SK-N-SH (cell line): ENCODE data around the gene KCNK5. TPM values are rescaled to one million over a fixed set of nuclear protein-coding genes. Genes with fewer than 3 reads are reported as not detected.

Experiments used
- CTCF ChIA-PET: fragments of 300-600, 350-600 bp; formaldehyde crosslinking; extraction: SDS; loops from one replicate; lab custom pipeline; 2021; lab: Yijun Ruan, JAX
- POLR2A ChIA-PET: fragments of 350-600 bp; sonication (Branson Sonifier 250); formaldehyde crosslinking; extraction: SDS; loops from one replicate; lab custom pipeline; 2020; ENCODE audit warnings: antibody characterized with exemption, inconsistent platforms; lab: Yijun Ruan, JAX
- DNase-seq: peaks from one replicate; pipeline ENCODE4 v3.0.0; 2012
- H2AFZ ChIP-seq: fragments of 200-600 bp; sonication (generic); 2 replicates; pipeline ENCODE4 v1.8.1; 2016; ENCODE audit warnings: antibody characterized with exemption, mild to moderate bottlenecking, low read depth
- H3F3A ChIP-seq: fragments of 200-600 bp; sonication (generic); replicated peaks from 2 replicates; pipeline ENCODE3; 2016; ENCODE audit warnings: antibody characterized with exemption, mild to moderate bottlenecking; ENCODE audit not compliant: insufficient read depth
- H3K27ac ChIP-seq, 2 experiments: fragments of 200-500 bp in 1 of 2; fragments of 200-600 bp in 1 of 2; sonication (Bioruptor generic) in 1 of 2; sonication (generic), shearing (Covaris generic) in 1 of 2; 2 replicates each; pipeline versions ENCODE4 v1.5.1 to v1.6.1; 2014 to 2016; ENCODE audit warnings: low read depth in 2 of 2, inconsistent platforms in 1 of 2, low read length in 1 of 2, mild to moderate bottlenecking in 1 of 2, mixed read lengths in 1 of 2
- H3K27me3 ChIP-seq: fragments of 200-600 bp; sonication (generic), shearing (Covaris generic); 2 replicates; pipeline ENCODE4 v1.6.1; 2016; ENCODE audit warnings: mixed run types; ENCODE audit not compliant: insufficient read depth
- H3K36me3 ChIP-seq, 2 experiments: fragments of 200-500 bp in 1 of 2; fragments of 200-600 bp in 1 of 2; sonication (Bioruptor generic) in 1 of 2; sonication (generic) in 1 of 2; replicated peaks in 1 of 2; 2 replicates each; pipeline versions ENCODE3 to v1.5.1; 2014 to 2016; ENCODE audit warnings: low read length in 1 of 2, mild to moderate bottlenecking in 1 of 2; ENCODE audit not compliant: insufficient read depth in 2 of 2, control insufficient read depth in 1 of 2
- H3K4me1 ChIP-seq, 2 experiments: fragments of 200-500 bp in 1 of 2; fragments of 200-600 bp in 1 of 2; sonication (Bioruptor generic) in 1 of 2; sonication (generic), shearing (Covaris generic) in 1 of 2; 2 replicates each; pipeline versions ENCODE4 v1.5.1 to v1.6.1; 2014 to 2016; ENCODE audit warnings: low read depth in 1 of 2, low read length in 1 of 2, mixed run types in 1 of 2; ENCODE audit not compliant: insufficient read depth in 2 of 2, control insufficient read depth in 1 of 2
- H3K4me2 ChIP-seq: fragments of 200-600 bp; sonication (generic), shearing (Covaris generic); 2 replicates; pipeline ENCODE4 v1.6.1; 2017; ENCODE audit warnings: mixed run types
- H3K4me3 ChIP-seq, 2 experiments: fragments of 200-500 bp in 1 of 2; fragments of 200-600 bp in 1 of 2; sonication (Bioruptor generic) in 1 of 2; sonication (generic), shearing (Covaris generic) in 1 of 2; 2 replicates each; pipeline versions ENCODE4 v1.5.1 to v1.8.1; 2014 to 2016; ENCODE audit warnings: low read depth in 2 of 2, inconsistent platforms in 1 of 2, low read length in 1 of 2, mild to moderate bottlenecking in 1 of 2, mixed read lengths in 1 of 2, moderate library complexity in 1 of 2
- H3K79me2 ChIP-seq: fragments of 200-600 bp; sonication (generic); 2 replicates; pipeline ENCODE4 v1.8.1; 2017; ENCODE audit warnings: mild to moderate bottlenecking; ENCODE audit not compliant: insufficient read depth
- H3K9ac ChIP-seq: fragments of 200-600 bp; sonication (generic); 2 replicates; pipeline ENCODE4 v1.6.1; 2017; ENCODE audit warnings: mixed run types
- H3K9me2 ChIP-seq: fragments of 200-600 bp; sonication (generic); 2 replicates; pipeline ENCODE4 v1.6.1; 2017; ENCODE audit warnings: mixed run types
- H3K9me3 ChIP-seq: fragments of 200-600 bp; sonication (generic); 2 replicates; pipeline ENCODE4 v1.6.1; 2017; ENCODE audit warnings: mixed run types, mild to moderate bottlenecking, moderate library complexity
- H4K20me1 ChIP-seq: fragments of 200-600 bp; sonication (generic); 2 replicates; pipeline ENCODE4 v1.6.1; 2017; ENCODE audit warnings: mild to moderate bottlenecking, mixed run types; ENCODE audit not compliant: insufficient read depth
- EP300 ChIP-seq, 2 experiments: IDR thresholded peaks; 2 replicates each; pipeline versions ENCODE4 v1.4.0 to v1.6.1; 2012; ENCODE audit warnings: borderline replicate concordance in 1 of 2, low read depth in 1 of 2, low read length in 1 of 2
- GABPA ChIP-seq: IDR thresholded peaks from 2 replicates; pipeline ENCODE4 v1.4.0; 2012; ENCODE audit warnings: low read depth, mild to moderate bottlenecking
- IRF3 ChIP-seq: fragments of 150-350 bp; IDR thresholded peaks from 2 replicates; pipeline ENCODE4 v1.6.1; 2016; ENCODE audit warnings: mild to moderate bottlenecking, low read depth, low read length
- MXI1 ChIP-seq: IDR thresholded peaks from 2 replicates; pipeline ENCODE4 v1.6.1; 2012; ENCODE audit warnings: mild to moderate bottlenecking, low read depth, low read length, improper control_type of control experiment
- NFIC ChIP-seq: IDR thresholded peaks from 2 replicates; pipeline ENCODE4 v1.4.0; 2012; ENCODE audit warnings: borderline replicate concordance
- NRF1 ChIP-seq: IDR thresholded peaks from 2 replicates; pipeline ENCODE4 v1.6.1; 2012; ENCODE audit warnings: low read depth, mild to moderate bottlenecking, low read length
- RAD21 ChIP-seq: IDR thresholded peaks from 2 replicates; pipeline ENCODE4 v1.6.1; 2012; ENCODE audit warnings: mild to moderate bottlenecking, low read length
- RCOR1 ChIP-seq: fragments of 150-350 bp; IDR thresholded peaks from 2 replicates; pipeline ENCODE4 v1.6.1; 2017; ENCODE audit warnings: antibody characterized with exemption, low read length
- RFX5 ChIP-seq: IDR thresholded peaks from 2 replicates; pipeline ENCODE4 v1.6.1; 2012; ENCODE audit warnings: mild to moderate bottlenecking, improper control_type of control experiment, low read length
- RXRA ChIP-seq: IDR thresholded peaks from 2 replicates; pipeline ENCODE4 v1.4.0; 2012; ENCODE audit warnings: low read depth, mild to moderate bottlenecking, borderline replicate concordance
- SIN3A ChIP-seq: IDR thresholded peaks from 2 replicates; pipeline ENCODE4 v1.6.1; 2012; ENCODE audit warnings: low read depth, mild to moderate bottlenecking, low read length, moderate library complexity, borderline replicate concordance
- TAF1 ChIP-seq: IDR thresholded peaks from 2 replicates; pipeline ENCODE4 v1.6.1; 2012; ENCODE audit warnings: low read depth, mild to moderate bottlenecking, low read length, moderate library complexity, borderline replicate concordance
- USF2 ChIP-seq: fragments of 150-350 bp; IDR thresholded peaks from 2 replicates; pipeline ENCODE4 v1.6.1; 2017; ENCODE audit warnings: antibody characterized with exemption, low read length, low read depth, borderline replicate concordance
- WGBS: methylation state at CpG from one replicate; pipeline ENCODE4 v1.1.6; 2017; ENCODE audit warnings: low lambda C conversion rate; 5-methylcytosine and 5-hydroxymethylcytosine counted together
- polyA plus RNA-seq, 3 experiments: library from polyadenylated mRNA; depleted of rRNA; stranded (reverse); fragments of >200 nt; gene quantifications; 2 replicates each; pipeline ENCODE4 v1.2.3, GENCODE V29; 2012

The KCNK5 gene
- polyA plus RNA-seq, 1 of the 3 experiments (the other 2 are of a cell fraction) = not detected

DNA sequence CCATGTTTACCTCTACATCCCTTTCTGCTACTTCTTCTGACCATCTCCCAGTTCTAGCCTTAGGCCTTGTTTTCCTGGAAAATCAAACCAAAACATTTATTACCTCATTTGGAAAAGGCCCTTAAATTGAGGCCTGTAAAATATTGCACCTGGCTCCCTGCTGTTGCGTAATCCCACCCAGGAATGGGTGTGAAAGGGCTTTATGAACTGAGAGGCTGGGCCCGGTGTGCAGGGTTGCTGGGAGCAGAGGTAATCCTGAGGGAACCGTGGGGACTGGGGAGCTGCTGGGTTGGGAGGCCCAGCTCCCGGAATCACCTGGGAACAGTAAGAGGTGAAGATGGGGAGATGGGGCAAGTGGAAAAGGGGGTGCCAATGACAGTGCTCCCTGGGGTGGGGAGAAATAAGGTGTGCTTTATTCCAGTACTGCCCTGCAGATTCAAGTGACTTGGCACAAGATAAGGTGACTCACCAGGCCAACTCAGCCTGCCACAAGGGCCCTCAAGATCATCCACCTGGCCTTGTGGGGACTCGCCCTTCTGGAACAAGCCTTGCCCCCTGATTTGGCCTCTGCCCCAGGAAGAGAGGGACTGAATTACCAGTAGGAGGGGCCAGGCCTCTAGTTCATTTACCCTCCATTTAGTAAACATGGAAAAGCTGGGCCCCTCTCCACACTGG, 44.2 kb downstream of the KCNK5 start:
- Histone ChIP-seq H3K9me3 (no peaks in the 10 kb centered on the region), H3K79me2 (no peaks in the 10 kb centered on the region), H2AFZ (no peak overlapping the region), H3K9ac (no peak overlapping the region), H3K27ac (no peak overlapping the region), H4K20me1 (no peaks in the 10 kb centered on the region), H3K4me1 (no peaks in the 10 kb centered on the region), H3K4me2 (no peak overlapping the region), H3F3A (no peaks in the 10 kb centered on the region), H3K27me3 (no peaks in the 10 kb centered on the region), H3K36me3 (no peaks in the 10 kb centered on the region), H3K4me3 (no peak overlapping the region), H3K9me2 (no peaks in the 10 kb centered on the region)
- ChIA-PET POLR2A (no interaction called here), CTCF (interaction anchor here (3.1 to 3.7 kb wide), 2 partner anchors 19 to 125 kb away, joined by 11 to 30 read pairs; no protein-coding TSS in a partner anchor)
- 48% methylated on average over 4 of the region's 5 CpGs for WGBS
- TF ChIP-seq NRF1 (no peak), USF2 (no peak), RFX5 (no peak)
- no peak for DNase-seq

DNA sequence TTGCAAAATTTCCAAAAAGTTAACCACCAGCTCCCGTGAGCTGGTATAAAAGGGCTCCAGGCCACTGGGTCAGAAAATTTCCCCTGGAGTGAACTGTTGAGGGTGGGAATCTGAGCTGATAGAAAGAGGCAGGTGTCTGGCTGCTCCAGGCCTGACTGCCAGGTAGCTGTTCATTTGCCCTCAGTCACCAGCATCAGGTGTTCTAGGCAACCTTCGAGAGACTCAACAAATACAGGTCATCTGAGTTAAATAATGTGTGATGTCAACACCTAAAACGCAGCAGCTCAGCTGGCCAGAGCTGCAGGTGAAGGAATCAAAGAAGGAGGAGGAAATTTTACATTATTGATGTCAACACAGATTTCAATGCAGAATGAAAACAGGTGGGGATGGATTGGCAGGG, 46.7 kb downstream of the KCNK5 start:
- TF ChIP-seq IRF3 = no peak
- no peak for TF ChIP-seq GABPA
- no peak for TF ChIP-seq TAF1
- TF ChIP-seq MXI1 = no peak
- no peak for TF ChIP-seq SIN3A
- no peak for TF ChIP-seq NFIC
- no peak for TF ChIP-seq USF2
- TF ChIP-seq EP300 (IDR thresholded peaks at IDR 0.05; ENCODE audit: borderline replicate concordance in 1 of 2, low read depth in 1 of 2, low read length in 1 of 2) = no peak
- no peak for TF ChIP-seq RFX5
- no peak for TF ChIP-seq RCOR1
- no peak for TF ChIP-seq RAD21
- TF ChIP-seq RXRA = no peak
- H3K4me3 ChIP-seq = no peak overlapping the region
- no peaks in the 10 kb centered on the region for H3K36me3 ChIP-seq
- no peaks in the 10 kb centered on the region for H3F3A ChIP-seq
- POLR2A ChIA-PET = interaction anchor here (0.9 kb wide), 1 partner anchor 122 kb away, joined by 3 read pairs; no protein-coding TSS in a partner anchor
- no peak overlapping the region for H3K4me2 ChIP-seq
- no peaks in the 10 kb centered on the region for H3K79me2 ChIP-seq
- no peak overlapping the region for H3K27ac ChIP-seq
- H3K9me2 ChIP-seq = no peaks in the 10 kb centered on the region
- 31% methylated on average over 3 of the region's 3 CpGs for WGBS
- no peaks in the 10 kb centered on the region for H3K27me3 ChIP-seq
- no peaks in the 10 kb centered on the region for H3K9me3 ChIP-seq
- H2AFZ ChIP-seq = no peak overlapping the region
- DNase-seq = no peak
- H3K4me1 ChIP-seq = no peaks in the 10 kb centered on the region
- no peak overlapping the region for H3K9ac ChIP-seq
- no peaks in the 10 kb centered on the region for H4K20me1 ChIP-seq
- CTCF ChIA-PET = interaction anchor here (0.9 to 3.7 kb wide), 6 partner anchors 9 to 209 kb away, joined by 3 to 30 read pairs (median 7); no protein-coding TSS in a partner anchor
